Esophagus (tissue), 2 donors: ENCODE measurements around the gene WNK2. TPM values are rescaled to one million over a fixed set of nuclear protein-coding genes. Genes with fewer than 3 reads are reported as not detected.
"Not testable (repeated sequence)": the region's sequence is repeated elsewhere in the genome, so short reads cannot be mapped to it uniquely, and the experiment has no call there.

Source experiments
- H3K27ac ChIP-seq, 2 donors: one replicate each; pipeline ENCODE4 v1.5.1; 2013; ENCODE audit warnings: low read depth in 2 of 2, mild to moderate bottlenecking in 2 of 2, inconsistent platforms in 1 of 2, low read length in 1 of 2, moderate library complexity in 1 of 2
- H3K27me3 ChIP-seq, 2 donors: one replicate each; pipeline ENCODE4 v1.6.1; 2013; ENCODE audit warnings: low read length in 2 of 2, control low read depth in 1 of 2, mild to moderate bottlenecking in 1 of 2; ENCODE audit not compliant: insufficient read depth in 2 of 2, control insufficient read depth in 1 of 2
- H3K36me3 ChIP-seq, 2 donors: one replicate each; pipeline ENCODE4 v1.6.1; 2013; ENCODE audit warnings: low read length in 1 of 2; ENCODE audit not compliant: control insufficient read depth in 2 of 2, insufficient read depth in 2 of 2
- H3K4me1 ChIP-seq, 2 donors: one replicate each; pipeline ENCODE4 v1.6.1; 2013; ENCODE audit warnings: low read length in 1 of 2; ENCODE audit not compliant: control insufficient read depth in 2 of 2, insufficient read depth in 2 of 2
- H3K4me3 ChIP-seq, 2 donors: one replicate each; pipeline ENCODE4 v1.5.1; 2013; ENCODE audit warnings: low read length in 2 of 2, mild to moderate bottlenecking in 2 of 2, low read depth in 1 of 2, moderate library complexity in 1 of 2
- H3K9me3 ChIP-seq, 2 donors: one replicate each; pipeline ENCODE4 v1.6.1; 2013; ENCODE audit warnings: mild to moderate bottlenecking in 2 of 2, low read depth in 1 of 2, low read length in 1 of 2, moderate library complexity in 1 of 2; ENCODE audit not compliant: control insufficient read depth in 2 of 2, insufficient read depth in 1 of 2
- WGBS, 2 donors: extraction: QIAGEN DNeasy Blood & Tissue Kit; methylation state at CpG; one replicate each; pipeline ENCODE4 v1.1.7; 2013; 5-methylcytosine and 5-hydroxymethylcytosine counted together
- polyA plus RNA-seq, 2 donors: library from polyadenylated mRNA; stranded (reverse); fragments of 200-250 nt; gene quantifications; one replicate each; pipeline ENCODE4 v1.2.3, GENCODE V29; 2013
- donor health status: healthy with polysubstance abuse.
- donor health status: Bipolar disorder and iron deficiency.

Gene WNK2
- polyA plus RNA-seq, 2 donors = 2.1 to 3.4 TPM

DNA sequence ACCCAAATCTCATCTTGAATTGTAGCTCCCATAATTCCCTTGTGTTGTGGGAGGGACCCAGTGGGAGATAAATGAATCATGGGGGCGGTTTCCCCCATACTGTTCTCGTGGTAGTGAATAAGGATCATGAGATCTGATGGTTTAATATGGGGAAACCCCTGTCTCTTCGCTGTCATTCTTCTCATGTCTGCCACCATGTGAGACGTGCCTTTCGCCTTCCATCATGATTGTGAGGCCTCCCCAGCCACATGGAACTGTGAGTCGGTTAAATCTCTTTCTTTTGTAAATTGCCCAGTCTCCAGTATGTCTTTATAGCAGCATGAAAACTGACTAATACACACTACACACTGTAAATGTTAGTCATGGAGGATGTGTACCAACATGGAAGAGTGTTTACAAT is 37.2 kb upstream of the WNK2 start:
- not testable (repeated sequence) for H3K36me3 ChIP-seq, H3K9me3 ChIP-seq, H3K27ac ChIP-seq, H3K27me3 ChIP-seq, H3K4me3 ChIP-seq
- 77 to 85% methylated on average over 6 of the region's 6 CpGs for WGBS, 2 donors
- peaks cover 0 to 14% of the 10 kb centered on the region in 2 donors for H3K4me1 ChIP-seq

- H3K27ac ChIP-seq = no peak overlapping the region
- no peaks in the 10 kb centered on the region for H3K27me3 ChIP-seq
- H3K36me3 ChIP-seq = no peaks in the 10 kb centered on the region
- no peaks in the 10 kb centered on the region for H3K9me3 ChIP-seq
- peaks cover 0 to 10% of the 10 kb centered on the region in 2 donors for H3K4me1 ChIP-seq
- H3K4me3 ChIP-seq = no peak overlapping the region
- WGBS, 2 donors = 70 to 74% methylated on average over 2 of the region's 2 CpGs
These were observed 36.3 kb upstream of the WNK2 start for GRCh38 chr9:93147632-93148031.

- no peak overlapping the region for H3K4me3 ChIP-seq
- WGBS, 2 donors = 79 to 93% methylated on average over 2 of the region's 2 CpGs
- H3K4me1 ChIP-seq = peaks cover 0 to 9% of the 10 kb centered on the region in 2 donors
- H3K27me3 ChIP-seq = no peaks in the 10 kb centered on the region
- no peaks in the 10 kb centered on the region for H3K9me3 ChIP-seq
- H3K27ac ChIP-seq = no peak overlapping the region
- no peaks in the 10 kb centered on the region for H3K36me3 ChIP-seq
These were observed 35.2 kb upstream of the WNK2 start for GRCh38 chr9:93148721-93149120.

DNA sequence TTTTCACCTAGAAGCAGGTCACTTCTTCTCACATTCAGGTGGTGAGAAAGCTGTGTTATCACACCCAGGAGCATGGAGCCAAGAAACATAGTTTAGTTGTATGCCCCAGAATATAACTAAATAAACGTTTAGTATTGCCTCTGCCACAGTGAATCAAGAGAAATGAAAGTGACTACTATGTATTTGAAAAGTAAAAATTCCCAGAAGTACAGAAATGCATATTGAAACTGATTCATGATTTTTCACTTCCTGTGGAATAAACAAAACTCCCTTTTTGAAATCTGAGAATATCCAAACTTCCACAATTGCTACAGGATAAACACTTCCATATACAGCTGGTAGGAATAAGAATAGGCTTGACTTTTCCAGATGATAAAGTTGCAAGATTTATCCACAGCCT is 34.6 kb upstream of the WNK2 start:
- Histone ChIP-seq H3K27ac (no peak overlapping the region), H3K36me3 (no peaks in the 10 kb centered on the region), H3K27me3 (no peaks in the 10 kb centered on the region), H3K4me3 (no peak overlapping the region), H3K9me3 (no peaks in the 10 kb centered on the region), H3K4me1 (peaks cover 0 to 3% of the 10 kb centered on the region in 2 donors)
- 13 to 25% methylated on average over 1 of the region's 1 CpG for WGBS, 2 donors

- Histone ChIP-seq H3K4me1 (no peaks in the 10 kb centered on the region), H3K27me3 (no peaks in the 10 kb centered on the region), H3K4me3 (no peak overlapping the region), H3K36me3 (no peaks in the 10 kb centered on the region), H3K27ac (no peak overlapping the region), H3K9me3 (no peaks in the 10 kb centered on the region)
- 88 to 91% methylated on average over 10 of the region's 10 CpGs for WGBS, 2 donors
These were observed 32.7 kb upstream of the WNK2 start for GRCh38 chr9:93151097-93151784.

- no peaks in the 10 kb centered on the region for H3K27me3 ChIP-seq
- 81% methylated on average over 14 of the region's 14 CpGs for WGBS, 2 donors
- no peaks in the 10 kb centered on the region for H3K36me3 ChIP-seq
- H3K4me3 ChIP-seq = no peak overlapping the region
- H3K9me3 ChIP-seq = no peaks in the 10 kb centered on the region
- H3K27ac ChIP-seq = no peak overlapping the region
- no peaks in the 10 kb centered on the region for H3K4me1 ChIP-seq
These were observed 29.5 kb upstream of the WNK2 start for GRCh38 chr9:93154293-93154903.

DNA sequence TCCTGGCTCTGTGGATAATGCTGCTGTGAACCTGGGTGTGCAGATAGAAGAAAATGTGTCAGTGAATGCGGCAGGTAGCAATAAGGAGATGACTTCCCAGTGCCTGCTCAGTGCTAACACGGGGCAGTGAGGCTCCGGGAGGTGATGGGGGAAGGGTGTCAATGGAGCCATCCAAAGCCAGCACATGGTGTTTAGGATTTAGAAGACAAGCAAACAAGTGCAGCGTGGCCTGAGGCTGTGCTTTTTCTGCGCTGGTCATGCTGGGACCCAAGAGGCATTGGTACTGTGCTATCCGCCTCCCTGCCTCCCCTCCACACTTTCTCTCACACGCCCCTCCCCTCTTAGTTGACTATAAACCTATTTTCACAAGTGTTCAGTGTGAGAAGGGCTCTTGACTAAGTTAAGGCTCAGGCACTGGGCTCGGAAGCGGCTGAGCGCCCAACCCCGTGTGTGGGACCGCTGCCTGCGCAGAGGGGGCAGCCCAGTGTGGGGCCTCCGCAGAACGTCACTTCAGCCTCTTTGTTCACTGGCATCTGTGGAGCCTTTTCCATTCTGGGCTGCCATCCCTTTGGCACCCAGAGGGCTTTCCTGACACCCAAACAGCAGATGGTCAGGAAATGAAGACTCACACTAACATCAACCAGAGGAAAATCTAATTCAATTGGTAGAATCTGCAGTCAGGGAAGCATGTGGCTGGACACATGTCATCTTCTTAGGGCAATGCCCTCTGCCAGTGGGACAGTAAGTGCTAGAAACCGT is 28.0 kb upstream of the WNK2 start:
- 87 to 91% methylated on average over 16 of the region's 16 CpGs for WGBS, 2 donors
- Histone ChIP-seq H3K4me3 (no peak overlapping the region), H3K36me3 (no peaks in the 10 kb centered on the region), H3K27ac (no peak overlapping the region), H3K27me3 (no peaks in the 10 kb centered on the region), H3K9me3 (no peaks in the 10 kb centered on the region), H3K4me1 (no peaks in the 10 kb centered on the region)

GRCh38 chr9:93156475-93157008 is 27.4 kb upstream of the WNK2 start:
- H3K9me3 ChIP-seq = no peaks in the 10 kb centered on the region
- H3K4me1 ChIP-seq = no peaks in the 10 kb centered on the region
- no peak overlapping the region for H3K27ac ChIP-seq
- WGBS, 2 donors = 83 to 85% methylated on average over 11 of the region's 11 CpGs
- no peak overlapping the region for H3K4me3 ChIP-seq
- H3K27me3 ChIP-seq = no peaks in the 10 kb centered on the region
- no peaks in the 10 kb centered on the region for H3K36me3 ChIP-seq

DNA sequence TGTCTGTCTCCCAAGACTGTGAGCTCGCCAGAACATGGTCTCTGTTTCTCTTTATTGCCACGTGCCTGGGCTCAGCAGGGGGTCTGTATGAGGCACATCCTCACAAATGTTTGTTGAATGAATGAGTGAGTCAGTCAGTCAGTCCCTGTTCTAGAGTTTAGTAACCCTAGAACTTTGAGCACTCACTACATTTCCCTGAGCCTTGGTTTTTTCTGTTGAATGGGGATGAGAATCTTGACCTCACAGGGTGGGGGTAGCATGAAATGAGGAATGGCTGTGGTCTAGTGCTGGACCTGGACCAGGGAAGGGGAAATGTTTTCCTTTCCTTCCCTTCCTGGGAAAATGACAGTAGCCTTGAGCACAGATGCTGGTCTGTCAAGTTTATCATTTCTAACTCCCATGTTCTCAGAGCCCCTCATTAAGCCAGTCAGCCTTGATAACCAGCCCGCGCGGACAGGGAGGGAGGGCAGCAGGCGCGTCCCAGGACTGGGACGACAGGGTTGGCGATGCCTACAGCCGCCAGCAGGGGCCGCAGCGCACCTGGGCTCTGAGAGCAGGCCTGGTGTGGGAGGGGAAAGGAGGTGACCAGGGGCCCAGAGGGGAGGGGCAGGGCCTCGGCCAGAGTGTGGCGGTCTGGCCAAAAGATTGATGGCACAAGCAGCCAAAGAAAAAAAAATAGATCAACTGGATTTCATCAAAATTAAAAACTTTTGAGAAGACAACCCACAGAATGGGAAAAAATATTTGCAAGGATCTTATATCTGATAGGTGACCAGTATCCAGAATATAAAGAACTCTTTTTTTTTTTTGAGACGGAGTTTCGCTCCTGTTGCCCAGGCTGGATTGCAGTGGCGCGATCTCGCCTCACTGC is 24.1 kb upstream of the WNK2 start:
- Histone ChIP-seq H3K27ac (no peak overlapping the region), H3K9me3 (no peaks in the 10 kb centered on the region), H3K36me3 (no peaks in the 10 kb centered on the region), H3K4me3 (no peak overlapping the region), H3K27me3 (no peaks in the 10 kb centered on the region), H3K4me1 (no peaks in the 10 kb centered on the region)
- 15 to 16% methylated on average over 19 of the region's 19 CpGs for WGBS, 2 donors
